Stomach (tissue), 4 donors: ENCODE measurements around the gene TRAPPC6A.

Experiments used
- EP300 ChIP-seq: sonication (generic); formaldehyde crosslinking; IDR thresholded peaks from one replicate; pipeline ENCODE4 v1.6.1; 2017; ENCODE audit warnings: antibody characterized with exemption
- POLR2A ChIP-seq, 4 donors: fragments of 450-650 bp; IDR thresholded peaks; one replicate each; pipeline ENCODE4 v1.6.1; 2016; ENCODE audit warnings: antibody characterized with exemption in 4 of 4, control low read depth in 2 of 4, mild to moderate bottlenecking in 1 of 4, moderate library complexity in 1 of 4
- POLR2AphosphoS5 ChIP-seq, 3 donors: sonication (generic); formaldehyde crosslinking; IDR thresholded peaks; one replicate each; pipeline ENCODE4 v1.6.1; 2016; ENCODE audit warnings: antibody characterized with exemption in 3 of 3

- TF ChIP-seq POLR2AphosphoS5 (IDR thresholded peaks at IDR 0.05), result peak in 2 of 3 donors; percentile 8 to 16
- TF ChIP-seq EP300, result no peak
- no peak for TF ChIP-seq POLR2A (IDR thresholded peaks at IDR 0.05)
Measured at GRCh38 chr19:45152504-45153338, 25.3 kb downstream of the TRAPPC6A start.
